ENCODE measurements around the gene PARP12. TPM values are rescaled to one million over a fixed set of nuclear protein-coding genes. Genes with fewer than 3 reads are reported as not detected.

Gene PARP12
- total RNA-seq, 6 experiments from 2014 or later, result 6.3 to 14.0 (median 11.8) TPM

GRCh38 chr7:139989366-139990141 lies 73.2 kb downstream of the PARP12 start:
- TF ChIP-seq CTCF (IDR thresholded peaks at IDR 0.05), result no peak

GRCh38 chr7:139987691-139988516 lies 74.8 kb downstream of the PARP12 start:
- H3K27ac Mint-ChIP-seq, result no peak overlapping the region
- H3K27me3 Mint-ChIP-seq (ENCODE audit: insufficient read depth), result peaks cover 35% of the 10 kb centered on the region
- no peak for DNase-seq
- no peaks in the 10 kb centered on the region for H3K9me3 Mint-ChIP-seq
- peaks cover 7% of the 10 kb centered on the region; the same call in 1 of the 2 replicates for H3K4me1 Mint-ChIP-seq (ENCODE audit: low read depth)
- no peak for TF ChIP-seq CTCF (IDR thresholded peaks at IDR 0.05)
- H3K36me3 Mint-ChIP-seq (ENCODE audit: low read depth), result no peaks in the 10 kb centered on the region
- H3K4me3 Mint-ChIP-seq, result no peak overlapping the region

More at GRCh38 chr7:139989366-139990141, 73.2 kb downstream of the PARP12 start:
- Mint-ChIP-seq H3K36me3 (ENCODE audit: low read depth) (no peaks in the 10 kb centered on the region), H3K9me3 (no peaks in the 10 kb centered on the region), H3K4me1 (ENCODE audit: low read depth) (peaks cover 7% of the 10 kb centered on the region; the same call in 1 of the 2 replicates), H3K27ac (no peak overlapping the region), H3K4me3 (no peak overlapping the region), H3K27me3 (ENCODE audit: insufficient read depth) (peaks cover 28% of the 10 kb centered on the region)
- DNase-seq, result no peak

GRCh38 chr7:139985811-139986210 lies 76.9 kb downstream of the PARP12 start:
- H3K27me3 Mint-ChIP-seq (ENCODE audit: insufficient read depth), result peaks cover 30% of the 10 kb centered on the region
- no peak for TF ChIP-seq CTCF (IDR thresholded peaks at IDR 0.05)
- no peak overlapping the region for H3K4me3 Mint-ChIP-seq
- H3K27ac Mint-ChIP-seq, result no peak overlapping the region
- no peaks in the 10 kb centered on the region for H3K9me3 Mint-ChIP-seq
- no peak for DNase-seq
- H3K36me3 Mint-ChIP-seq (ENCODE audit: low read depth), result no peaks in the 10 kb centered on the region
- peaks cover 1% of the 10 kb centered on the region; the same call in 1 of the 2 replicates for H3K4me1 Mint-ChIP-seq (ENCODE audit: low read depth)

- H3K4me1 Mint-ChIP-seq (ENCODE audit: low read depth), result peaks cover 9% of the 10 kb centered on the region
These were observed 77.9 kb downstream of the PARP12 start for GRCh38 chr7:139984642-139985539.

More at GRCh38 chr7:139984642-139985539, 77.9 kb downstream of the PARP12 start:
- Mint-ChIP-seq H3K4me3 (no peak overlapping the region), H3K9me3 (no peaks in the 10 kb centered on the region), H3K27ac (no peak overlapping the region), H3K27me3 (ENCODE audit: insufficient read depth) (peaks cover 30% of the 10 kb centered on the region), H3K36me3 (ENCODE audit: low read depth) (no peaks in the 10 kb centered on the region)
- no peak for DNase-seq
- no peak for TF ChIP-seq CTCF (IDR thresholded peaks at IDR 0.05)

Measured in HFFc6 (cell line).